Activated naive CD8-positive, alpha-beta T cell treated with anti-CD3 and anti-CD28 coated beads, Interleukin-2, amount 50 U/mL, for 24 hours (primary cell): ENCODE results near the gene NFIC.

ENCODE experiments used
- ATAC-seq: fragments of 150-1000 bp; cut with Tn5 transposase; one replicate; pipeline ENCODE4 v1.10.0; 2021
- DNase-seq: peaks from one replicate; pipeline ENCODE4 v3.0.0; 2021
- H3K27ac Mint-ChIP-seq: one replicate; pipeline ENCODE4 v1.8.0; 2021; ENCODE audit warnings: mild to moderate bottlenecking, mixed read lengths
- H3K27me3 Mint-ChIP-seq: one replicate; pipeline ENCODE4 v1.8.0; 2021; ENCODE audit warnings: mixed read lengths
- H3K36me3 Mint-ChIP-seq: one replicate; pipeline ENCODE4 v1.8.0; 2021; ENCODE audit warnings: low read depth, mixed read lengths
- H3K4me1 Mint-ChIP-seq: one replicate; pipeline ENCODE4 v1.8.0; 2021; ENCODE audit warnings: mixed read lengths
- H3K4me3 Mint-ChIP-seq: one replicate; pipeline ENCODE4 v1.8.0; 2021; ENCODE audit warnings: mild to moderate bottlenecking, moderate library complexity, mixed read lengths
- H3K9me3 Mint-ChIP-seq: one replicate; pipeline ENCODE4 v1.8.0; 2021; ENCODE audit warnings: mixed read lengths

NFIC gene

DNA sequence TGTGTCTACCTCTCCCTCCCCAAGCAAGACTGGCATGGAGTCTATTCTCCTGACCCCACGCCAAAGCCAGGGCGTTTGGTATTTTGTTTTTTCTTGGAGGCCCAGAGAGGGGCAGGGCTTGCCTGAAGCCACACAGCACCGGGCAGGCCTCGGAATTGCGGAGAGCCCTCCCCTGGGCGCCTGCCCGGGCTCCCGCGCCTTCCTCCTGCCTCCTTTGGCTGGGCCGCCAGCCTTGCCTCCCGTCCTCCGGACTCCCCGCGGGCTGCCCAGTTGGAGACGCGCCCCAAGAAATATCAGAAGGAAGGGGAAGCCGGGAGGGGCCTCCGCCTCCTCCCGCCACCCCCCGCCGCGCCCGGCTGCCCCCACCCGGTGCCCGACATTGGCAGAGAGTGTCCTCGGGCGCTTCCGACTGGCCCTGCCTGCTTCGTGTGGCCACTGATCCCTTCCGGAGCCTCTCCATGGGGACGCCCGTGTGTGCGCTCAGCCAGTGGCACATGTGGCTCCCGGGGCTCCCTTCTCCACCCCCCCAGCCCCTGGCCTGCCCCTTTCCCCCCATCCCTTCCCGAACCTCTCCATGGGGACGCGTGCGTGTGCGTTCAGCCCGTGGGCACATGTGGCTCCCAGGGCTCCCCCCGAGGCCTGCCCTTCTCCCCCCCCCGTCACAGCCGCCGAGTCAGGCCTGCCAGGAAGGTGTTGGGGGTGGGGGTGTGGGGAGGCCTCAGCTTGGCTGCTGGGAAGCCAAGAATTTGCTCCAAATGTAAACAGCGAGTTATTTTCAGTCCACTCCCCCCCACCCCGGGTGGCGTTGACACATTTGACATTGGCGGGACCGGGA lies 37.3 kb downstream of the NFIC start:
- Mint-ChIP-seq H3K27ac (no peak overlapping the region), H3K4me3 (no peak overlapping the region), H3K4me1 (no peaks in the 10 kb centered on the region), H3K27me3 (no peaks in the 10 kb centered on the region), H3K36me3 (peaks cover 2% of the 10 kb centered on the region), H3K9me3 (no peaks in the 10 kb centered on the region)
- ATAC-seq (no peak), DNase-seq (no peak)

DNA sequence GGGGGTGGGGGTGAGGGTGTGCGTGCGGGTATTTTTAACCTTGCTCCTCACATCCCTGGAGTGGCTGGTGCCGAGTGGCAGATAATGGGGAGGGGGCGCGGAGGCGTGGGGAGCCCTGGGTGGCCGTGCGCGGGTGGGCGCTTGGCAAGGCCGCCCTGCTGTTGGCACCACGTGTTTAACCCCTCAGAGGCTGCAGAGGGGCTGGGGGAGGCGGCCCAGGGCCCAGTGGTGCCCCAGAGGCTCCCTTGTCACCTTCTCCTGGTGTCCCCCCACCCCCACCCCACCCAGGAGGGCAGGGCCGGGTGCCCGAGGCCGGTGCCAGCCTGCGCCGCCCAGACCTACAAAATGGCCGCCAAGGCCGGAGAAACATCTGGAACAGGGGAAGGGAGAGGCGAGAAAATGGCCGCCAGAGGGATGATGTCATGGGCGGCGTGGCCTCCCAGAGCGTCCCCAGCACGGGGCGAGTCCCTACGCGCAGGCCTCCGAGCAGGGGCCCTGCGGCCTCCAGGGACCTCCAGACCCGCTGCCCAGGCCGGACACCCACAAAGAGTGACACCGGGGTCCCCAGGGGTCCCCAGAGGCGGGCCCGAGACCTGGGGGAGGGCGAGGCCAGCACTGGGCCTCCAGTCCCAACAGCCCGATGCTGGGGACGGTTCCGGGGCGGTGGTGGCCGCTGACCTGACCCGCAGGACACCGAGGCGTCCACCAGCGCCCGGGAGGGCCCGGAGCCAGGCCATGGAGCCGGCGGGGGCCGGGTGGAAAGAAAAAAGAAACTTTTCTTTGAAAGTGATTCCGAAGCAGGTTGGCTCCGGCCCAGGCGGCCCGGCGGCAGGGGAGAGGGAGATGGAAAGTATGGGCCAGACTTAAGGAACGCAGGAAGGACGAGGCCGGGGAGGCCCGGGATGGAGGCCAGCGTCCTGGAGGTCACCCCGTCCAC lies 38.2 kb downstream of the NFIC start:
- no peaks in the 10 kb centered on the region for H3K36me3 Mint-ChIP-seq
- no peak overlapping the region for H3K27ac Mint-ChIP-seq
- no peaks in the 10 kb centered on the region for H3K4me1 Mint-ChIP-seq
- no peaks in the 10 kb centered on the region for H3K9me3 Mint-ChIP-seq
- no peaks in the 10 kb centered on the region for H3K27me3 Mint-ChIP-seq
- DNase-seq (no peak), ATAC-seq (no peak)
- H3K4me3 Mint-ChIP-seq: no peak overlapping the region

DNA sequence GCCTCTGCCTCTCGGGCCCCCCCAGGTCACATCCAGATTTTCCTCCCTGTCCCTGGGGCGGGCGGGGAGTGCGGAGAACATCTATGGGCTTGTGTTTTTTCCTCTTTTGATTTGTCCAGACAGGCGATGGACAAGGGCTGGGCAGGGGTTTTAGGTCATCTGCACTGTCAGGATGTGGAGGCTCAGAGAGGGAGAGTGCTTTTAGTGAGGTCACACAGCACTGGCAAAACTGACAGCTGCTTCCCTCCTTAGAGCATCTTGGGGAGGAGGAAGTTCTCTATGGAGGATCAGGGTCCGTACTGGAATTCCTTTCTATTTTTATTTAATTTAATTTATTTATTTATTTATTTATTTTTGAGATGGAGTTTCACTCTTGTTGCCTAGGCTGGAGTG lies 38.9 kb downstream of the NFIC start:
- H3K4me1 Mint-ChIP-seq: no peaks in the 10 kb centered on the region
- H3K27ac Mint-ChIP-seq: no peak overlapping the region
- ATAC-seq: no peak
- H3K27me3 Mint-ChIP-seq: no peaks in the 10 kb centered on the region
- no peaks in the 10 kb centered on the region for H3K9me3 Mint-ChIP-seq
- H3K36me3 Mint-ChIP-seq: no peaks in the 10 kb centered on the region
- H3K4me3 Mint-ChIP-seq: no peak overlapping the region
- no peak for DNase-seq

DNA sequence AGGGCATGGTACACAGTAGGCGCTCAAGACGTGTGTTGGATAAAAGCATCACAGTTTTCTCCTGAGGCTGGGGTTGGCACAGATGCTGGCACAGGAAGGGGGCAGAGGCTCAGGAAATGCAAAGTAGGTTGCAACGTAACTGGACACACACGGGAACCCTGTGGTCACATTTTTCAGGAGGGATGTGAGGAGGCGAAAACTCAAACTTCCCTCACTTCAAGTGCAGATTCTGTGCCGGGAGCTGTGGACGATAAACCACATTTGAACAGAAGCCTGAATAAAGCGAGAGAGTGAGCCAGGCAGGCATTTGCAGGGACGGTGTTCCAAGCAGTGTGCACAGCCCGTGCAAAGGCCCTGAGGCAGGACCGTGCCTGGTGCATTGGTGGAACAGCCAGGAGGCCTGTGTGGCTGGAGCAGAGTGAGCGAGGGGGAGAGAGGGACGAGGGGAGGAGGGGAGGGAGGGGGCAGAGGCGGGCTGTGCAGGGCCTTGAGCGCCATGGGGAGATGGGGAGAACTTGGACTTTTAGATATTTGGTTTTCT lies 40.3 kb downstream of the NFIC start:
- ATAC-seq (no peak), DNase-seq (no peak)
- Mint-ChIP-seq H3K27me3 (no peaks in the 10 kb centered on the region), H3K4me3 (no peak overlapping the region), H3K27ac (no peak overlapping the region), H3K9me3 (no peaks in the 10 kb centered on the region), H3K36me3 (no peaks in the 10 kb centered on the region), H3K4me1 (no peaks in the 10 kb centered on the region)

DNA sequence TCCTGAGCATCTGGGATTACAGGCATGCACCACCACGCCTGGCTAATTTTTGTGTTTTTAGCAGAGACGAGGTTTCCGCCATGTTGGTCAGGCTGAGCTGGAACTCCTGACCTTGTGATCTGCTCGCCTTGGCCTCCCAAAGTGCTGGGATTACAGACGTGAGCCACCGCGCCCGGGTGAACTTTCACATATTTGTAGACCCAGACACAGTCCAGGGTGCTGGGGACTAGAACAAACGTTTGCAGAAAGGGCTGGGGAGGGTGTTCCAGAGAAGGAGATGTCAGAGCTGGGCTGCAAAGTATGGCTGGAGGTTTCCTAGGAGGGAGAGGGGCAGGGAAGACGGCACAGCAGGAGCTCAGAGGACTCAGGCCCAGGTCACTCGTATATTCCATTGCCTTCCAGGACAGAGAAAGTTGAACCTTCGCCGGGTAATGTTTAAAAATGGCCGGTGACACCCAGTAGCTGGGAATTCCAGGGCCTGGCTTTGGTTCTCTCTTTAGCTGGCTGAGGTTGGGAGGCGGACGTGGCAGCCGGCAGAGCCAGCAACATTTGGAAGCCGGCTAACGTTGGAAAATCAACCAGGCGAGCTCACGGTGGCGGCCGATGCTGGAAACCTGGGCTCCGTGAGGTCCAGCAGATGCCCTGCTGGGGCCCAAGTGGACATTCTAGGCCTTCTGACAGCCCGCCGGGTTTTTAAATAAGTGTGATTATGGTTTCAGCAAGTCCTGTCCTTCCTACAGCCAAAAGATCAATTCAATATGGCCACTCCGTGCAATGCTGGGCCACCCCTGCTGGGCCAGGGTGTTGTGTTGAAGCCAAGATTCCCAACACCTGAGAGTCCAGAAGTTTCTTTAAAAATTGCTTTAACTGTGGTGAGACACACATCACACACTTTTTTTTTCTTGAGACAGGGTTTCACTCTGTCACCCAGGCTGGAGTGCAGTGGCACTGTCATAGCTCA lies 41.5 kb downstream of the NFIC start:
- Mint-ChIP-seq H3K27ac (no peak overlapping the region), H3K4me1 (no peaks in the 10 kb centered on the region), H3K36me3 (no peaks in the 10 kb centered on the region), H3K27me3 (no peaks in the 10 kb centered on the region), H3K9me3 (no peaks in the 10 kb centered on the region), H3K4me3 (no peak overlapping the region)
- no peak for ATAC-seq
- no peak for DNase-seq

DNA sequence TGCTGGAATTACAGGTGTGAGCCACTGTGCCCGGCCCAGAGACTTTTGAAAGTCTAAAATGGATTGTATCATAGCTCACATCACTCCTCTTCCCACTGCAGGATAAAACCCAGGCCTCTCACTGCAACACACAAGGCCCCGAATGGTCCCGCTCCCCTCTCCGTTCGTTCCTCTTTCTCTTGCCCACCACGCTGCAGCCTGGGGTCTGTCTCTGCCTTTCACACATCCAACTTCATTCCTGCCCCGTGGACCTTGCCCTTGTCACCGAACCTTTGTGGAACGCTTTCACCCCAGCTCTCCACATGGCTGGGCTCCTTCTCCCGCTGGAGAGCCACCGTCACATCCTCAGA lies 42.6 kb downstream of the NFIC start:
- Mint-ChIP-seq H3K4me3 (no peak overlapping the region), H3K9me3 (no peaks in the 10 kb centered on the region), H3K27me3 (no peaks in the 10 kb centered on the region), H3K4me1 (no peaks in the 10 kb centered on the region), H3K27ac (no peak overlapping the region), H3K36me3 (no peaks in the 10 kb centered on the region)
- ATAC-seq (no peak), DNase-seq (no peak)

DNA sequence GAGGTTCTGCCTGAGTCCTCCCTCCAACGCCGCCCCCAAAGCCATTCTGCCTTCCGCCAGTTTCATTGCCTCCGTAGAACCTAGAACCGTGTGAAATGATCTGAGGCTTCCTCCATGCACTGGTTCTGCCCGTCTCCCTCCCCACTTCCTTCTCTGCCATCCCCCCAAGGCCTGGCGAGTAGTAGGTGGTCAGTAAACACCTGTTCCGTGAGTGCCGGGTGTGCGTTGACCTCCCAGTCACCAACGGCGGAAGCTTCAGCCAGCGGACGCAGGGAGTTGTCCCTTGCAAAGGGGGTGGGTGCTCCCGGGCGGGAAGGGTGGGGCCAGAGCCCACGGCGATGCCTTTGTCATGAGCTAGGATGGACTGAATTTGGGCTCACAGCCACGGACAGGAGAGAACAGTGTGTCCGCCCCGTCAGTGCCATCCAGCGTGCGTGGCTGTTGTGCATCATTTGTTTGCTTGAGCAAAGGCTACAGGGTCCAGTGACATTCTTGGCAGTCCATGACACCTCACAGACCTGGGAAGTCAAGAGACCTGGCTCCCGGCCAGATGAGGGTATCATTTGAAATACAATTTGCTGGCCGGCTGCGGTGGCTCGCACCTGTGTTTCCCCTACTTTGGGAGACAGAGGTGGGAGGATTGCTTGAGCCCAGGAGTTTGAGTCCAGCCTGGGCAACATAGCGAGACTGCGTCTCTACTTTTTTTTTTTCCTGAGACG lies 43.1 kb downstream of the NFIC start:
- H3K36me3 Mint-ChIP-seq: no peaks in the 10 kb centered on the region
- no peaks in the 10 kb centered on the region for H3K27me3 Mint-ChIP-seq
- no peaks in the 10 kb centered on the region for H3K4me1 Mint-ChIP-seq
- DNase-seq (no peak), ATAC-seq (no peak)
- no peak overlapping the region for H3K27ac Mint-ChIP-seq
- H3K4me3 Mint-ChIP-seq: no peak overlapping the region
- no peaks in the 10 kb centered on the region for H3K9me3 Mint-ChIP-seq

DNA sequence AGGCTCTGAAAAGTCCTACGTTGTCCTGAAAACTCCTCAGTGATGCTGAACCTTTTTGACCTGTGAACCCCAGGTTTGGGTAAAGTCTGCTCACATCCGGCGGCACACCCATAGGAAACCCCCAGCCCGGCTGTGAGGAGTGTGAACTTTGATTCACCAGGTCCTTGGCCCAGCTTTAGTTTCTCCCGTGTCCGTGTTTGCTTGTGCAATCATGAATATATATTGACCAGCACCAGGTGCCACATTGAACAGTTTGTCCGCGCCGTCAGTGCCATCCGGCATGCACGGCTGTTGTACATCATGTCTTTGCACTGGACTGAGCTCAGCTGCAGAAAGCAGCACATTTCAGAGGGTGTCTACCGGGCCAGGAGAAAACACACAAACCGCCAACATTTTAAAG lies 45.3 kb downstream of the NFIC start:
- no peaks in the 10 kb centered on the region for H3K9me3 Mint-ChIP-seq
- DNase-seq (no peak), ATAC-seq (no peak)
- no peaks in the 10 kb centered on the region for H3K36me3 Mint-ChIP-seq
- H3K27me3 Mint-ChIP-seq: no peaks in the 10 kb centered on the region
- no peak overlapping the region for H3K4me3 Mint-ChIP-seq
- no peaks in the 10 kb centered on the region for H3K4me1 Mint-ChIP-seq
- H3K27ac Mint-ChIP-seq: no peak overlapping the region

DNA sequence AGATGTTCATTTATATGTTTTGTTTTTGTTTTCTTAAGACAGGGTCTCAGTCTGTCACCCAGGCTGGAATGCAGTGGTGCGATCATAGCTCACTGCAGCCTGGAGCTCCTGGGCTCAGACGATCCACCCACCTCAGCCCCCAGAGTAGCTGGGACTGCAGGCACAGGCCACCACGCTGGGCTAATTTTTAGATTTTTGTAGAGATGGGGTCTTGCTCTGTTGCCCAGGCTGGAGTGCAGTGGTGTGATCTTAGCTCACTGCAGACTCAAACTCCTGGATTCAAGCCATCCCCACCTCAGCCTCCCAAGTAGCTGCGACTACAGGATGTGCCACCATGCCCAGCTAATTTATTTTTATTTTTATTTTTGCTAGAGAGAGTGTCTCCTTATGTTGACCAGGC lies 45.7 kb downstream of the NFIC start:
- Mint-ChIP-seq H3K27me3 (no peaks in the 10 kb centered on the region), H3K36me3 (no peaks in the 10 kb centered on the region), H3K4me1 (no peaks in the 10 kb centered on the region), H3K4me3 (no peak overlapping the region), H3K9me3 (no peaks in the 10 kb centered on the region), H3K27ac (no peak overlapping the region)
- DNase-seq: no peak
- ATAC-seq: no peak

DNA sequence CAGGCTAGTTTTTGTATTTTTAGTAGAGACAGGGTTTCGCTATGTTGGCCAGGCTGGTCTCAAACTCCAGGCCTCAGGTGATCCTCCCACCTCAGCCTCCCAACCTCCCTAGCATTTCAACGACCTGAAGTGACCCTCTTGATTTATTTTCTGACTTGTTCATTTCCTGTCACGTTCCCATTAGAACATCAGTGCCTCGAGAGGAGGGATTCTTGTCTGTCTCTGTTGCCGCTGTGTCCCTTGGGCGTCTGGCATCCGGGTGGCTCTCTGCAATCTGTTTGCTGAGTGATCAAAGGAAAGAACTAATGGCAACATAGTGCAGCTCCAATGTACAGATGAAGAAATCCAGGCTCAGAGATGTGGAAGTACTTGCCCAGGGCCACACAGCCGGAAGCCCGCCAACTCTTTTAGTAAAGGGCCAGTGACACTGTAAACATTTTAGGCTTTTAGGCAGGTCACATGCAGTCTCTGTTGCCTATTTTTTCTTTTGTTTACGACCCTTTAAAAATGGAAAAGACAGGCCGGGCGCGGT lies 47.5 kb downstream of the NFIC start:
- Mint-ChIP-seq H3K4me3 (no peak overlapping the region), H3K4me1 (no peaks in the 10 kb centered on the region), H3K36me3 (no peaks in the 10 kb centered on the region), H3K9me3 (no peaks in the 10 kb centered on the region), H3K27ac (no peak overlapping the region), H3K27me3 (no peaks in the 10 kb centered on the region)
- no peak for ATAC-seq
- DNase-seq: no peak

DNA sequence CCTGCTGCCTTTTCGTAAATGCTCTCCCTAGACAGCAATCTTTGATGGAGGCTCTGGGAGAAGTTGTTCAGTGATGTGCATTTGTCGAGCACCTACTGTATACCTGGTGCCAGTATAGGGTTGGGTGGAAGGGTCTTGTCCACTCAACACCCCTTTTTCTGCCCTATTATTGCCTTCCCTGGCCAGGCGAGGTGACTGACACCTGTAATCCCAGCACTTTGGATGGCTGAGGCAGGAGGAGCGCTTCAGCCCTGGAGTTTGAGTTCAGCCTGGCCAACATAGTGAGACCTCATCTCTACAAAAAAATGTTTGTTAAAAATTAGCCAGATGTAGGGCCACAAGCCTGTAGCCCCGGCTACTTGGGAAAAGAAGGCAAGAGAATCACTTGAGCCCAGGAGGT lies 49.3 kb downstream of the NFIC start:
- H3K9me3 Mint-ChIP-seq: no peaks in the 10 kb centered on the region
- no peaks in the 10 kb centered on the region for H3K4me1 Mint-ChIP-seq
- no peak overlapping the region for H3K27ac Mint-ChIP-seq
- H3K27me3 Mint-ChIP-seq: no peaks in the 10 kb centered on the region
- no peak for ATAC-seq
- no peak overlapping the region for H3K4me3 Mint-ChIP-seq
- no peaks in the 10 kb centered on the region for H3K36me3 Mint-ChIP-seq
- DNase-seq: no peak

DNA sequence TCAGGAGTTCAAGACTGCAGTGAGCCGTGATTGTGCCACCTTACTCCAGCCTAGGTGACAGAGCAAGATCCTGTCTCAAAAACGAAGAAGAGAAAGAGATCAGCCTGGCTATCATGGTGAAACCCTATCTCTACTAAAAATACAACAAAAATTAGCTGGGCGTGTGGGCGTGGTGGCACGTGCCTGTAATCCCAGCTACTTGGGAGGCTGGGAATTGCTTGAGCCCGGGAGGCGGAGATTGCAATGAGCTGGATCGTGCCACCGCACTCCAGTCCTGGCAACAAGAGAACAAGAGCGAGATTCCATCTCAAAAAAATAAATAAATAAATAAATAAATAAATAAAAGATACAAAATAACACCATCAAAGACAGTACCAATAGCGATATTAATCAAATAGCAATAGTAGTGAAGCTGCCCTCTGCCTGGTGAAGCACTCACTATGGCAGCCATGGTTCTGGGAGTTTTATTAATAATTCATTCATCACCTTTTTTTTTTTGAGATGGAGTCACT lies 53.9 kb downstream of the NFIC start:
- ATAC-seq: no peak

DNA sequence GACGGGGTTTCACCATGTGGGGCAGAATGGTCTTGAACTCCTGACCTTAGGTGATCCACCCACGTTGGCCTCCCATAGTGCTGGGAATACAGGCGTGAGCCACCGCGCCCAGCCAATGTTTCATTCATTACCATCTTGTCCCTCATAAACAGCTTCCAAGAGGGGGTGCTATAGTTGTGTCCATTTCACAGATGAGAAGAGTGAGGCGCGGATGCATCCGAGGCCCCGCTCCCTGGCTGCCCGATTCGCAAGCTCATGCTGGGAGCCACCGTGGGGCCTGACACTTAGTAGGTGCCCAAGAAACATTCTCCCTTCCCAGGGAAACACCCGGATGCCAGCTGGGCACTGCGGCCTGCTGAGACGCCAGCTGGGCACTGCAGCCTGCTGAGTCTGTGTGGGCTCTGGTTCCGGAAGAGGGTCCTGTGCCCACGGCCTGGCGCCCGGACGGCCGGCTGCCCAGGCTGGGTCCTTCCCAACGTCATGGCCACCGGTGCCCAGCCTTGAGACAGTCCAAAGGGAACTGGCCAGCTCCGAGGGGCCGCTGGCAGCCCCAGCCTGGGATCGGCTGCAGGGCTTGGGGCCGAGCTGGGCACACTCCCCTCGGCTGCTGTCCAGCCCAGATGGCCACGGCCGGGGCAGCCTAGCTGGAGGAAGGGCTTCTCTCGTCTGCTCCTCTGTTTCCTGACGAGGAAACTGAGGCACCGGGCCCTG lies 54.7 kb downstream of the NFIC start:
- H3K4me3 Mint-ChIP-seq: no peak overlapping the region
- H3K27me3 Mint-ChIP-seq: no peaks in the 10 kb centered on the region
- DNase-seq (no peak), ATAC-seq (no peak)
- no peaks in the 10 kb centered on the region for H3K9me3 Mint-ChIP-seq
- H3K36me3 Mint-ChIP-seq: no peaks in the 10 kb centered on the region
- no peak overlapping the region for H3K27ac Mint-ChIP-seq
- no peaks in the 10 kb centered on the region for H3K4me1 Mint-ChIP-seq

More for the DNA sequence above, 53.9 kb downstream of the NFIC start:
- Mint-ChIP-seq H3K36me3 (no peaks in the 10 kb centered on the region), H3K27me3 (no peaks in the 10 kb centered on the region), H3K9me3 (no peaks in the 10 kb centered on the region), H3K27ac (no peak overlapping the region), H3K4me3 (no peak overlapping the region), H3K4me1 (no peaks in the 10 kb centered on the region)
- DNase-seq: no peak
